DMS 273 treated with DMSO at 0.1 percent for 48 hours (cell line): Measurements from ENCODE around the gene ING2.
A peak's percentile ranks its signal among the peaks of the same experiment; 100 is the strongest.
"Not testable (repeated sequence)": the region's sequence is repeated elsewhere in the genome, so short reads cannot be mapped to it uniquely, and the experiment has no call there.

Experiments
- DNase-seq: peaks from one replicate; lab custom pipeline; 2025; lab: John Stamatoyannopoulos, UW

Gene ING2

DNA sequence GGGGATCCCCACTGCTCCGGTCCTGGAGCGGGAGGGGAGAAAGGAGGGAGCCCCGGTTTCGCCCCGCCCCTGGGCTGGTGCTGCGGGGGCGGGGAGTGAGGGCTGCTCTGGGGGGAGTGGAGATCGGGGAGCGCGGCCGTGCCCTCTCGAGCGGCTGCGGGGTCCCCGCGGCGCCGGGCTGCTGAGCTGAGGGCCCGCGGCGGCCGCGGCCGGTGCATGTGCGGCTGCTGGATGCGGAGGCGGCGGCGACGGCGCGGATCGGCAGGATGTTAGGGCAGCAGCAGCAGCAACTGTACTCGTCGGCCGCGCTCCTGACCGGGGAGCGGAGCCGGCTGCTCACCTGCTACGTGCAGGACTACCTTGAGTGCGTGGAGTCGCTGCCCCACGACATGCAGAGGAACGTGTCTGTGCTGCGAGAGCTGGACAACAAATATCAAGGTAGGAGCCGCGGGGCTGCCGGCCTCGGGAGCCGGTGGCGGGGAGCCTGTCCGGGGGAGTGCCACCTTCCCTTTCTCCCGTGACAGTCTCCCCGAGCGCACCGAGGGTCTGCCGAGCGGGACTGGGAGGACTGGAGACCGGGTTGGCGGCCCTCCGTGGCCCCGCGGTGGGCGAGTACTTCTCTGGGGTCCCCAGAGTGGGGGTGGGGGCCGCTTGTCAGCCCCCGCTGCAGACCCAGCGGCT, at the start of gene ING2:
Gene ING2 (plus strand): TSS at position 129 of the 681 bp plus-strand sequence. CDS start 138 bp downstream, at position 267.
- DNase-seq, result peak; percentile 38

DNA sequence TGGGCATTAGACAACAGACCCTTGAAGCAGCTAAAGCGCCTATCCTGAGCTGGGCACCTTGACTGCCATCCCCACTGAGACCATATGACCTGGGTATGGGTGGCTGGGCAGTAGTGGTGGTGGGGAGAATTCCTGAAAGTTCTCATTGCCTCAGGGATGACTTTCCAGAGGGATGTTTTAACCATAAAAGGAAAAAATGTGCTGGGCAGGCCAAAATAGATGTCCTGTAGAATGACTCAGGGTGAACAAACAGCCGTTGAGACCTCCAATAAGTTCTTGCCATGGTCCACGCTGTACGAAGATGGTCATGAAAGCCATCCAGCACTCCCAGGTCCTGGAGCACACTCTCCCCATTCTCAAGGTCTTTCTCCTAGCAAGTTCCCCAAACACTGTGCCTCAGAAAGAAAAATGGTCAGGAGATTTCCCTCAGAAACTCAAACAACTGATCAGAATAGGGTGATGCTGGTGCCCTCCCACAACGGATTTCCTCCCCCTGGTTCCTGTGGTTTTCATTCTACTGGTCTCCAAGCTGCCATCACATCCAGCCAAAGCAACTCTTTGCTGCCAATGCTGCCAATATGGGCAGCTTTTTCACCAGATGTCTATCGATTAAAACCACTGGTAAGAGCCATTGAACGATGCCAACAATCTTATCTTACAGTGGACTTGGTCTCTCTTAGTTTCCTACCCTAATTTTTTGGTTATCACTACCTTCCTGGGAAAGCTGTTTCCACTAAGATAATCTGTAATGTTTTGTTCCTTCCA, 49.2 kb upstream of the ING2 start:
- DNase-seq, result no peak

- no peak for DNase-seq
Measured at GRCh38 chr4:183458005-183458404, 46.9 kb upstream of the ING2 start.

GRCh38 chr4:183463903-183464619, 40.8 kb upstream of the ING2 start:
- not testable (repeated sequence) for DNase-seq

DNA sequence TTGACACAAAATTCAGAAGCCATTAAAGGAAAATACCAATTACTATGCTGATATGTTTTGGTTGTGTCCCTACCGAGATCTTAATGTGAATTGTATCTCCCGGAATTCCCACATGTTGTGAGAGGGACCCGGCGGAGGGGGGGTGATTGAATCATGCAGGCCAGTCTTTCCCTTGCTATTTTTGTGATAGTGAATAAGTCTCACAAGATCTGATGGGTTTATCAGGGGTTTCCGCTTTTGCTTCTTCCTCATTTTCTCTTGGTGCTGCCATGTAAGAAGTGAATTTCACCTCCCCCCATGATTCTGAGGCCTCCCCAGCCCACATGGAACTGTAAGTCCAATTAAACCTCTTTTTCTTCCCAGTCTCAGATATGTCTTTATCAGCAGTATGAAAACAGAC, 39.0 kb upstream of the ING2 start:
- DNase-seq, result not testable (repeated sequence)

- DNase-seq, result no peak
Measured at GRCh38 chr4:183467246-183467645, 37.6 kb upstream of the ING2 start.

DNA sequence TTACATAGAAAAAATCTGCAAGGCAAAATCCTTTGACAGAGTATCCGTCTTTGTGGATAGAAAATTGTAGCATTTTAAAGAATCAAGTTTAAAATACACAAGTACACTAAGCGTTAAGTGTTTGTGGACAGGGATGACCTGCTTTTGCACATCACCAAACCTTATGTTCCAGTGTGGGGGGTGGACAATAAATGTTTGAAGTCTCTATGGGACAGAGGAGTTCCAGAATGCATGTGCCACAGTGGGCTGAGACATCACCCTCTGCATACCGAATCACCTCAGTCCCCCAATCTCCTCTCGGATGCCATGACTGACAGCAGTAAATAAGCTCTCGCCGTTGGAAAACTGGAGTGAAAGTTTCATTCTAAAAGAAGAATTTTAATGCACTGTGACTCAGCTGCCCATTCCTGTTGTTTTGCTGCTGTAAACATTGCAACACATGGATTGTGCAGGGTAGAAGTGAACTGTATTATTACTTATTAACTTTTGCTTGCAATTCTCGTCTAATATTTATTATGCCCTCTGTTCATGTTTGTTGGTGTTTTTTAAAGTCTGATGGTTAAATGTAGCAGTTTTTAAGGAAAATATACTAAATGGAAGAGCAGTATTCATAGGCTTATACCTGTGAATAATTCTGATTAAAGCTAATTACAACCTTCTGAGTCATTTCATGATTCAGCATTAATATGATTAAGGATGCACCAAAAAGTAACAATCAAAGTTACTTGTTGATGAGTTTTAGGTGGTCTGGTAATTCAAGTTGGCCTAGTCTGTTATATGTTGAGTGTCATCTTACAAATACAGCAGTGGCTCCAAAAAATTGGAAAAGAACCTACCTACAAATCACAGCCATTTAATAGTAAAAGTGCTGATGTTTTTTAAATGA, 36.4 kb upstream of the ING2 start:
- DNase-seq, result no peak

- no peak for DNase-seq
Measured at GRCh38 chr4:183469285-183469684, 35.6 kb upstream of the ING2 start.

- DNase-seq, result no peak
Measured at GRCh38 chr4:183469936-183470335, 34.9 kb upstream of the ING2 start.

DNA sequence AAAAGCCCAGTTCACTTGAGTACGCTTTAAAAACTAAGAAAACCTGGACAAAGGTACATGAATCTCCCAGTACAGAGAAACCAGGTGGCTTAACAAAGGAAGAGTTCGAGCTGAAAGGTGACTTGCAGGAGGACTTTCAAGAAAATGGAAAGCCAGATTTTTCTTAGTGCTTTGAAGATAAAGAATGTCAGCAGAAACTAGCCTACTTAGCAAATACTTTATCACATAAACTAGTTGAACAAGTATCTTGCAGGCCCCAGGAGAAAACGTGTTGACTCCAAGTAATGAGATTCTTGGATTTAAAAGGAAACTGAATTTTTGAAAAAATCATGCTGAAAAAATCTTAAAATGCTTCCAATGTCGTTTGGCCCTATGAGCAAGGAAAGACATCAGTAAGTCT, 34.0 kb upstream of the ING2 start:
- no peak for DNase-seq

DNA sequence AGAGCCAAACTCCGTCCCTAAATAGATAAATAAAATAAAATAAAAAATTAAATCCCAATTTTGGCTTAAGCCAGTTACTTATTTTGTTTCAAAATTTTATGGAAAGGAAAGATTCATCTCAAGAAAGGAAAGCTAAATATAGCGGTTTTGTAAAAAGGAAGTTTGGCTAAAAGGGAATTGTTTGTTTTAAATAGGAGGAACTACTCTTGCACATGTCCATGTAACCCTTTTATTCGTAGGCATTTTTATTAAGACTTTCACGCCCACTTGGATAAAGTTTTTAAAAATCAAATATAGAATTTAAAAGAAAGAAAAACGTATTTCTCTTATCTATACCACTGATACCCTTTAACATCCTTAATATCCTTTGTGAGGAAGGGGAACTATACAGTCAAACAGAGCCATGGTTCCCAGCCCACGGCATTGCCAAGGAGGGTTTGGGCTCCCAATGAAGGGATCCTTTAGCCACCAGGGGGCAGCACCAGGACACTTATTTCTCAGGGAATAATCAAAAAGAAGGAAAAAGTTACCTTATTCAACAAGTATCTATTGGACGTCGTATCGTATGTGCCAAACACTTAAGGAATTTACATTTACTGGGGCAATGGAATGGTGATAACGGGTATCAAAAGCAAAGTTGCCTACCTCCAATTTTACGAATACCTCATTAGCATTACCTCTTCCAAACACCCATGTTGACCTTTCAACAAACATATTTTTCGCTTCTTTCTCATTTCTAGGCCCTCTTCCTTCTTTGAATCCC, 32.7 kb upstream of the ING2 start:
- DNase-seq, result no peak

DNA sequence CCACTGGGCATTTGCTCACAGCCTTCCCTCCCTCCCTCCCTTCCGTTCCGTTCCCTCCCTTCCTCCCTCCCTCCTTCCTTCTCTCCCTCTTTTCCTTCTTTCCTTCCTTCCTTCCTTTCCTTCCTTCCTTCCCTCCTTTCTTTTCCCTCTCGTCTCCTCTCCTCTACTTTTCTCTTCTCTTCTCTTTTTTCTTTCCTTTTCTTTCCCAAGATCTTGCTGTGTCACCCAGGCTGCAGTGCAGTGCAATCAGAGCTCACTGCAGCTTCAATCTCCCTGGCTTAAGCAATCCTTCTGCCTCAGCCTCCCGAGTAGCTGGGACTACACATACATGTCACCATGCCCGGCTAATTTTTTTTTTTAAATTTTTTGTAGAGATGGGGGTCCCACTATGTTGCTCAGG, 26.7 kb upstream of the ING2 start:
- DNase-seq, result no peak

GRCh38 chr4:183478926-183479325, 25.9 kb upstream of the ING2 start:
- no peak for DNase-seq

DNA sequence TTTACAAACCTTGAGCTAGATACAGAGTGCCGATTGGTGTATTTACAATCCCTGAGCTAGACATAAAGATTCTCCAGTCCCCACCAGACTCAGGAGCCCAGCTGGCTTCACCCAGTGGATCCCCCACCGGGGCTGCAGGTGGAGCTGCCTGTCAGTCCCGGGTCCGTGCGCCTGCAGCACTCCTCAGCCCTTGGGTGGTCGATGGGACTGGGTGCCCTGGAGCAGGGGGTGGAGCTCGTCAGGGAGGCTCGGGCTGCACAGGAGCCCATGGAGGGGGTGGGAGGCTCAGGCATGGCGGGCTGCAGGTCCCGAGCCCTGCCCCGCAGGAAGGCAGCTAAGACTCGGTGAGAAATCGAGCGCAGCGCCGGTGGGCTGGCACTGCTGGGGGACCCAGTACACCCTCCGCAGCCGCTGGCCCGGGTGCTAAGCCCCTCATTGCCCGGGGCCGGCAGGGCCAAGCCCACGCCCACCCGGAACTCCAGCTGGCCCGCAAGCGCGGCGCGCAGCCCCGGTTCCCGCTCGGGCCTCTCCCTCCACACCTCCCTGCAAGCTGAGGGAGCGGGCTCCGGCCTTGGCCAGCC, 22.3 kb upstream of the ING2 start:
- DNase-seq, result not testable (repeated sequence)

- DNase-seq, result no peak
Measured at GRCh38 chr4:183483997-183484396, 20.9 kb upstream of the ING2 start.

GRCh38 chr4:183485411-183486160, 19.3 kb upstream of the ING2 start:
- DNase-seq, result no peak

DNA sequence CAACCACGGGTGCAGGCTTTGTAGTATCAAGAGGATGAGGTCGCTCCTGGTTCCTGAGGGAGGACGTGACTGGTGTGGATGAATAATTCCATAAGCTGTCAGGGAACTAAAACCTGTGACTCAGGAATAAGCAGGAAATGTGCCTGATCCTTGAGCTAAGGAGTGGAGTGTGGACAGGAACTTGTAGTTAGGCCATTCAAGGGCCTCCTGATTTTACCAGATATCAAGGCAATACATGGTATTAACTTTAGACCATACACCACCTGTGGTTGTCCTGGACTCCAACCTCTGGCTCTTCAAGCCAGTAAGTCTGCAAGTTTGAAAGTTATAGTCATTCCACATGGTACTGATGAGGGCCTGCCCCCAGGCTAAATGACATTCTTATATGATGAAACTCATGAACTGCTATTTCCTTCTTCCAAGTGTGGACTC, 12.1 kb upstream of the ING2 start:
- no peak for DNase-seq

DNA sequence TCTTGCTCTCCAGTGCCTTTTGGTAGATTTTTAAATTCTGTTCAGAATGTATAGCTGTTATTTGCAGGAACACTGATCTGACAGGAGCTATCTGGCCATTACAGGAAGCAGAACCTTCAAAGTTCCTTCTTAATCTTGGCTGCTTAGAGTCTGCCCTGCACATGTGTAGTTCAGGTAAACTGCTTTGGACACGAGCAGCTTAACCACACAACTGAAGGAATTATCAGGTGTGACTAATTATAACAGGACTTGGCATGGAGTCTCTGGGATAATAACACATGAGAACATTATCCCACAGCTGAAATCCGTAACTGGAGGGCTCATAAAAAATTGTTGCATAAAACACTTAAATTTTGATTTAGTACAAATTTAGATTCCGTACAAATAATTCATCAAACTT, 11.6 kb upstream of the ING2 start:
- no peak for DNase-seq

GRCh38 chr4:183495184-183495583, 9.7 kb upstream of the ING2 start:
- DNase-seq, result no peak

GRCh38 chr4:183499389-183499788, 5.5 kb upstream of the ING2 start:
- DNase-seq, result no peak
